Neural cell (in vitro differentiated cells): ENCODE measurements around the gene SOS1. TPM values are rescaled to one million over a fixed set of nuclear protein-coding genes. Genes with fewer than 3 reads are reported as not detected.

Experiments used
- H2AFZ ChIP-seq: fragments of 200-600, 300-800 bp; sonication (generic), shearing (Covaris generic); 2 replicates; pipeline ENCODE4 v1.6.0; 2014; ENCODE audit warnings: low read depth, mild to moderate bottlenecking, antibody characterized with exemption, low read length, moderate library complexity
- H3F3A ChIP-seq: fragments of 200-600 bp; shearing (Covaris generic); 2 replicates; pipeline ENCODE4 v1.6.1; 2016; ENCODE audit warnings: mild to moderate bottlenecking, moderate library complexity, mixed read lengths, antibody characterized with exemption, low read length; ENCODE audit not compliant: insufficient read depth, poor library complexity, severe bottlenecking
- H3K27ac ChIP-seq: fragments of 200-600, 300-800 bp; sonication (generic), shearing (Covaris generic); 2 replicates; pipeline ENCODE4 v1.5.1; 2014; ENCODE audit warnings: mild to moderate bottlenecking, low read length, moderate library complexity
- H3K27me3 ChIP-seq: fragments of 300-800, 200-600 bp; sonication (generic), shearing (Covaris generic); 2 replicates; pipeline ENCODE4 v1.6.0; 2014; ENCODE audit warnings: mild to moderate bottlenecking, low read depth, low read length, moderate library complexity; ENCODE audit not compliant: insufficient read depth
- H3K36me3 ChIP-seq: fragments of 300-800, 200-600 bp; sonication (generic), shearing (Covaris generic); 2 replicates; pipeline ENCODE4 v1.5.1; 2014; ENCODE audit warnings: mild to moderate bottlenecking, antibody characterized with exemption, low read length, moderate library complexity; ENCODE audit not compliant: insufficient read depth
- H3K4me2 ChIP-seq: fragments of 300-800, 200-600 bp; sonication (generic), shearing (Covaris generic); 2 replicates; pipeline ENCODE4 v1.6.0; 2014; ENCODE audit warnings: mild to moderate bottlenecking, low read length
- H3K4me3 ChIP-seq: fragments of 300-800, 200-600 bp; sonication (generic), shearing (Covaris generic); 2 replicates; pipeline ENCODE4 v1.5.1; 2014; ENCODE audit warnings: mild to moderate bottlenecking, low read length, moderate library complexity
- H3K79me2 ChIP-seq: fragments of 200-600 bp; shearing (Covaris generic); replicated peaks from 2 replicates; pipeline ENCODE4 v1.6.0; 2014; ENCODE audit warnings: mild to moderate bottlenecking, low read length, moderate library complexity; ENCODE audit not compliant: insufficient read depth
- H3K9ac ChIP-seq: fragments of 300-800, 200-600 bp; sonication (generic), shearing (Covaris generic); 2 replicates; pipeline ENCODE4 v1.6.1; 2016; ENCODE audit warnings: mild to moderate bottlenecking, low read length, mixed read lengths
- H3K9me2 ChIP-seq: fragments of 200-600 bp; shearing (Covaris generic); 2 replicates; pipeline ENCODE4 v1.6.1; 2016; ENCODE audit warnings: mild to moderate bottlenecking, low read length, mixed read lengths; ENCODE audit not compliant: insufficient read depth
- H3K9me3 ChIP-seq: fragments of 200-600, 300-800 bp; sonication (generic), shearing (Covaris generic); 2 replicates; pipeline ENCODE4 v1.6.1; 2016; ENCODE audit warnings: mild to moderate bottlenecking, mixed run types, low read length, moderate library complexity, mixed read lengths
- H4K20me1 ChIP-seq: fragments of 200-600 bp; shearing (Covaris generic); 2 replicates; pipeline ENCODE4 v1.6.1; 2016; ENCODE audit warnings: mild to moderate bottlenecking, mixed run types; ENCODE audit not compliant: insufficient read depth
- EP300 ChIP-seq: fragments of 450-650 bp; conservative IDR thresholded peaks from 2 replicates; pipeline ENCODE4 v1.6.1; 2014; ENCODE audit warnings: antibody characterized with exemption, mild to moderate bottlenecking, moderate library complexity; ENCODE audit not compliant: poor library complexity, severe bottlenecking
- EZH2 ChIP-seq: fragments of 200-600, 300-800 bp; shearing (Covaris generic), sonication (generic); IDR thresholded peaks from 2 replicates; pipeline ENCODE4 v1.6.1; 2014; ENCODE audit warnings: antibody characterized with exemption, low read length, borderline replicate concordance, mild to moderate bottlenecking; ENCODE audit not compliant: insufficient read depth, poor library complexity, severe bottlenecking
- MXI1 ChIP-seq: fragments of 450-650 bp; conservative IDR thresholded peaks from 2 replicates; pipeline ENCODE4 v1.6.1; 2014; ENCODE audit warnings: antibody characterized with exemption, mild to moderate bottlenecking; ENCODE audit not compliant: poor library complexity, severe bottlenecking
- POLR2AphosphoS5 ChIP-seq: IDR thresholded peaks from 2 replicates; pipeline ENCODE4 v1.6.1; 2012
- RAD21 ChIP-seq: fragments of 450-650 bp; conservative IDR thresholded peaks from 2 replicates; pipeline ENCODE4 v1.6.1; 2014; ENCODE audit warnings: antibody characterized with exemption, mild to moderate bottlenecking, moderate library complexity
- REST ChIP-seq: IDR thresholded peaks from 2 replicates; pipeline ENCODE4 v1.6.1; 2012; ENCODE audit warnings: borderline replicate concordance
- SMC3 ChIP-seq: fragments of 450-650 bp; conservative IDR thresholded peaks from 2 replicates; pipeline ENCODE4 v1.6.1; 2014; ENCODE audit warnings: antibody characterized with exemption, mild to moderate bottlenecking, moderate library complexity; ENCODE audit not compliant: poor library complexity
- TAF1 ChIP-seq: IDR thresholded peaks from 2 replicates; pipeline ENCODE4 v1.6.1; 2012; ENCODE audit warnings: low read depth
- polyA plus RNA-seq: library from polyadenylated mRNA; depleted of rRNA; stranded (reverse); fragments of >200 nt; gene quantifications from 2 replicates; pipeline ENCODE4 v1.2.3, GENCODE V29; 2014
- TF ChIP-seq, protein P1 (sequence below): fragments of 450-650 bp; IDR thresholded peaks from 2 replicates; pipeline ENCODE4 v1.5.1; 2014; ENCODE audit warnings: antibody characterized with exemption, mild to moderate bottlenecking, moderate library complexity; ENCODE audit not compliant: poor library complexity, severe bottlenecking

SOS1 gene
- polyA plus RNA-seq, 1 donor from 2014 or later, result 19.0 TPM

GRCh38 chr2:39123436-39123999, 2.7 kb upstream of the SOS1 start:
- H3K27ac ChIP-seq, result peak overlapping the region; percentile 91
- TF ChIP-seq SMC3 (no peak), POLR2AphosphoS5 (no peak)
- TF ChIP-seq, protein P1, sequence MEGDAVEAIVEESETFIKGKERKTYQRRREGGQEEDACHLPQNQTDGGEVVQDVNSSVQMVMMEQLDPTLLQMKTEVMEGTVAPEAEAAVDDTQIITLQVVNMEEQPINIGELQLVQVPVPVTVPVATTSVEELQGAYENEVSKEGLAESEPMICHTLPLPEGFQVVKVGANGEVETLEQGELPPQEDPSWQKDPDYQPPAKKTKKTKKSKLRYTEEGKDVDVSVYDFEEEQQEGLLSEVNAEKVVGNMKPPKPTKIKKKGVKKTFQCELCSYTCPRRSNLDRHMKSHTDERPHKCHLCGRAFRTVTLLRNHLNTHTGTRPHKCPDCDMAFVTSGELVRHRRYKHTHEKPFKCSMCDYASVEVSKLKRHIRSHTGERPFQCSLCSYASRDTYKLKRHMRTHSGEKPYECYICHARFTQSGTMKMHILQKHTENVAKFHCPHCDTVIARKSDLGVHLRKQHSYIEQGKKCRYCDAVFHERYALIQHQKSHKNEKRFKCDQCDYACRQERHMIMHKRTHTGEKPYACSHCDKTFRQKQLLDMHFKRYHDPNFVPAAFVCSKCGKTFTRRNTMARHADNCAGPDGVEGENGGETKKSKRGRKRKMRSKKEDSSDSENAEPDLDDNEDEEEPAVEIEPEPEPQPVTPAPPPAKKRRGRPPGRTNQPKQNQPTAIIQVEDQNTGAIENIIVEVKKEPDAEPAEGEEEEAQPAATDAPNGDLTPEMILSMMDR, result no peak
- peak overlapping the region; percentile 93 for H2AFZ ChIP-seq
- peak overlapping the region; percentile 71 for H3K4me2 ChIP-seq
- H3K27me3 ChIP-seq, result no peaks in the 10 kb centered on the region
- no peaks in the 10 kb centered on the region for H3K36me3 ChIP-seq
- peak overlapping the region; percentile 76 for H3K4me3 ChIP-seq
- H4K20me1 ChIP-seq, result no peaks in the 10 kb centered on the region
- peaks cover 15% of the 10 kb centered on the region for H3K79me2 ChIP-seq
- H3K9ac ChIP-seq, result peak overlapping the region; percentile 77
- no peaks in the 10 kb centered on the region for H3K9me3 ChIP-seq
- H3F3A ChIP-seq, result peaks cover 3% of the 10 kb centered on the region
- no peaks in the 10 kb centered on the region for H3K9me2 ChIP-seq

- TF ChIP-seq POLR2AphosphoS5, result no peak
- TF ChIP-seq RAD21, result no peak
- TF ChIP-seq, protein P1, result no peak
- TF ChIP-seq MXI1, result no peak
- no peak for TF ChIP-seq EZH2
- TF ChIP-seq EP300, result no peak
- no peak for TF ChIP-seq TAF1
- TF ChIP-seq SMC3, result no peak
- H3K9me2 ChIP-seq, result no peaks in the 10 kb centered on the region
- peaks cover 3% of the 10 kb centered on the region for H3F3A ChIP-seq
- H4K20me1 ChIP-seq, result peaks cover 5% of the 10 kb centered on the region
- H3K4me2 ChIP-seq, result peak overlapping the region; percentile 81
- no peaks in the 10 kb centered on the region for H3K27me3 ChIP-seq
- H3K9ac ChIP-seq, result peak overlapping the region; percentile 80
- H3K79me2 ChIP-seq, result peaks cover 33% of the 10 kb centered on the region
- H2AFZ ChIP-seq, result peak overlapping the region; percentile 70
- peak overlapping the region; percentile 94 for H3K27ac ChIP-seq
- no peaks in the 10 kb centered on the region for H3K36me3 ChIP-seq
- H3K9me3 ChIP-seq, result no peaks in the 10 kb centered on the region
- H3K4me3 ChIP-seq, result peak overlapping the region; percentile 68
Observed at GRCh38 chr2:39121523-39122063, 742 bp upstream of the SOS1 start.

DNA sequence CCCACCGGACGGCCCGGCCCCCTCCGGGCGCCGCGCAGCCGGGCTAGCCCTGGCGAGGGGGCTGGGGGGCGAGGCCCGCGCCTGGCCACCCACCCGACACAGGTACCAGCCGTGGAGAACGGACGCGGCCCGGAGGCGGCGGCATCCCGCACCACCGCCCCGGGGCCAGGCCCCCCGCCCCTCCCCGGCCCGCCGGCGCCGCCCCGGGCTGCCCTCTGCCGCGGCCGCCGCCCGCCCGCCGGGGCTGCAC, 405 bp downstream of the SOS1 start:
- no peak for TF ChIP-seq EZH2
- TF ChIP-seq MXI1, result no peak
- TF ChIP-seq EP300, result no peak
- TF ChIP-seq, protein P1, result no peak
- no peak for TF ChIP-seq RAD21
- no peak for TF ChIP-seq POLR2AphosphoS5
- no peak for TF ChIP-seq REST
- Histone ChIP-seq H3K4me2 (no peak overlapping the region), H3K36me3 (no peaks in the 10 kb centered on the region), H3K9ac (peak overlapping the region; percentile 80), H2AFZ (no peak overlapping the region), H3K27me3 (no peaks in the 10 kb centered on the region), H3K79me2 (peaks cover 44% of the 10 kb centered on the region), H3K4me3 (peak overlapping the region; percentile 88), H3K9me2 (no peaks in the 10 kb centered on the region), H3F3A (peaks cover 3% of the 10 kb centered on the region), H4K20me1 (peaks cover 5% of the 10 kb centered on the region), H3K27ac (peak overlapping the region; percentile 94), H3K9me3 (no peaks in the 10 kb centered on the region)
